Mucosa of descending colon (tissue), 3 donors: ENCODE measurements around the gene AQP6. TPM values are rescaled to one million over a fixed set of nuclear protein-coding genes. Genes with fewer than 3 reads are reported as not detected.
A peak's percentile ranks its signal among the peaks of the same experiment; 100 is the strongest.

Experiments used
- ATAC-seq: fragments of 200-7000 bp; cut with Tn5 transposase; one replicate; pipeline ENCODE4 v1.9.1; 2020; ENCODE audit warnings: mild to moderate bottlenecking, moderate library complexity
- DNase-seq, 3 donors: peaks; one replicate each; pipeline ENCODE4 v3.0.0-alpha.2; 2020
- H3K36me3 ChIP-seq: fragments of 200-600 bp; one replicate; pipeline ENCODE4 v1.8.0; 2021; ENCODE audit warnings: low read depth, mild to moderate bottlenecking
- H3K4me1 ChIP-seq: fragments of 200-600 bp; one replicate; pipeline ENCODE4 v1.8.0; 2021; ENCODE audit warnings: low read depth, mild to moderate bottlenecking
- H3K4me3 ChIP-seq: fragments of 200-600 bp; one replicate; pipeline ENCODE4 v1.8.0; 2021; ENCODE audit warnings: mild to moderate bottlenecking
- H3K9me3 ChIP-seq: fragments of 200-600 bp; one replicate; pipeline ENCODE4 v1.8.0; 2021; ENCODE audit warnings: mild to moderate bottlenecking
- intact Hi-C, 2 donors: fragments of 100-400 bp; cut with DNase I in 1 of 2; cut with micrococcal nuclease in 1 of 2; formaldehyde crosslinking; loops; one replicate each; pipeline versions ENCODE4 v1.11.0 to v1.11.1; 2022; cut with DNase I, micrococcal nuclease
- total RNA-seq, 3 donors: library from RNA; stranded (reverse); fragmentation: NEBNext Ultra II Directional in 2 of 3; extraction: Animal tissue kit (Norgen Biotek cat#: 25700) in 2 of 3; gene quantifications; one replicate each; pipeline versions ENCODE4 v1.2.1 to v1.2.4, GENCODE V29; 2021 to 2023
- TF ChIP-seq, protein P1 (sequence below): fragments of 200-600 bp; IDR thresholded peaks from one replicate; pipeline ENCODE4 v1.8.0; 2022; ENCODE audit warnings: antibody characterized with exemption, mild to moderate bottlenecking
- donor health status: DM: no; HTN: no; CAD: no; lungs with moderate emphysema.
- donor health status: DM: no; HTN: no; CAD: no.
- donor health status: DM: no; HTN: yes; CAD: no.

The AQP6 gene
- total RNA-seq, 3 donors from 2014 or later: 0.54 TPM; not detected in 2

DNA sequence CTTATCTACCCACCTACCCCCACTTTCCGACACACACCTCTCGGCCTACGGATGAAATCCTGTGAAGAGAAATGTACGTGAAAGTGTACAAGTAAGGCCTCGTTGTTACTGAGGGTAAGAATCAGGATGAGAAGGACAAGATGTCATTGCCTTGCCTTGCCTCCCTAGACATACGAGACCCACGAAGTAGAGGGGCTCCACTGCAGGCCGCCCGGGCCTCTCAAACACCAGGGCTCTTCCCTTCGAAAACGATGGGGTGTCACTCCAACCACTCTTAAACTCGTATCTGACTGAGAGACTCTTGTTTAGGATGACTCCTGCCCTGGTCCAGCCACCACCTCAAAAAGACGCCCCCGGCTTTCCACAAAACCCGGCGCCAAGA is 52.0 kb downstream of the AQP6 start:
- TF ChIP-seq, protein P1, sequence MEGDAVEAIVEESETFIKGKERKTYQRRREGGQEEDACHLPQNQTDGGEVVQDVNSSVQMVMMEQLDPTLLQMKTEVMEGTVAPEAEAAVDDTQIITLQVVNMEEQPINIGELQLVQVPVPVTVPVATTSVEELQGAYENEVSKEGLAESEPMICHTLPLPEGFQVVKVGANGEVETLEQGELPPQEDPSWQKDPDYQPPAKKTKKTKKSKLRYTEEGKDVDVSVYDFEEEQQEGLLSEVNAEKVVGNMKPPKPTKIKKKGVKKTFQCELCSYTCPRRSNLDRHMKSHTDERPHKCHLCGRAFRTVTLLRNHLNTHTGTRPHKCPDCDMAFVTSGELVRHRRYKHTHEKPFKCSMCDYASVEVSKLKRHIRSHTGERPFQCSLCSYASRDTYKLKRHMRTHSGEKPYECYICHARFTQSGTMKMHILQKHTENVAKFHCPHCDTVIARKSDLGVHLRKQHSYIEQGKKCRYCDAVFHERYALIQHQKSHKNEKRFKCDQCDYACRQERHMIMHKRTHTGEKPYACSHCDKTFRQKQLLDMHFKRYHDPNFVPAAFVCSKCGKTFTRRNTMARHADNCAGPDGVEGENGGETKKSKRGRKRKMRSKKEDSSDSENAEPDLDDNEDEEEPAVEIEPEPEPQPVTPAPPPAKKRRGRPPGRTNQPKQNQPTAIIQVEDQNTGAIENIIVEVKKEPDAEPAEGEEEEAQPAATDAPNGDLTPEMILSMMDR: no peak
- peak; percentile 27 for ATAC-seq
- H3K36me3 ChIP-seq: no peaks in the 10 kb centered on the region
- intact Hi-C loops: no loop called here
- H3K4me1 ChIP-seq: peaks cover 9% of the 10 kb centered on the region
- peak overlapping the region; percentile 38 for H3K4me3 ChIP-seq
- no peak for DNase-seq
- H3K9me3 ChIP-seq: no peaks in the 10 kb centered on the region

- intact Hi-C loops: no loop called here
- Histone ChIP-seq H3K36me3 (no peaks in the 10 kb centered on the region), H3K4me3 (peak within 1 kb of the TSS; percentile 38), H3K4me1 (peaks cover 9% of the 10 kb centered on the region), H3K9me3 (no peaks in the 10 kb centered on the region)
- ATAC-seq (peak; percentile 99), DNase-seq (peak; percentile 94 to 96 (median 96))
- TF ChIP-seq, protein P1: no peak
Measured at GRCh38 chr12:50025187-50026059, 52.7 kb downstream of the AQP6 start, which contains the start of gene RACGAP1. Gene RACGAP1 (minus strand): TSS chr12:50025494. CDS start chr12:50016715, 8,779 bp downstream.

- DNase-seq: no peak
- Histone ChIP-seq H3K4me3 (no peak overlapping the region), H3K36me3 (no peaks in the 10 kb centered on the region), H3K9me3 (no peaks in the 10 kb centered on the region), H3K4me1 (peaks cover 9% of the 10 kb centered on the region)
- intact Hi-C loops: no loop called here
- TF ChIP-seq, protein P1: no peak
- no peak for ATAC-seq
Measured at GRCh38 chr12:50026691-50027090, 53.9 kb downstream of the AQP6 start.

Other genes starting within 250 kb of the AQP6 start
- gene TMBIM6, start 231.4 kb upstream of the AQP6 start, total RNA-seq: 100 to 1,000 TPM; 614 to 954 (median 773) TPM
- gene NCKAP5L, start 144.5 kb upstream of the AQP6 start, total RNA-seq: 10 to 100 TPM in 1 of 3 donors, 1 to 10 TPM in 2; 2.5 to 17.7 (median 4.7) TPM
- 1 to 10 TPM; 3.0 to 5.0 (median 3.7) TPM for gene BCDIN3D, start 129.8 kb upstream of the AQP6 start, total RNA-seq
- 10 to 100 TPM in 1 of 3 donors, 1 to 10 TPM in 1, under 1 TPM in 1; 0.67 to 12.9 (median 2.5) TPM for gene FAIM2, start 69.0 kb upstream of the AQP6 start, total RNA-seq
- not detected for gene AQP2, start 22.2 kb upstream of the AQP6 start, total RNA-seq
- not detected for gene AQP5, start 11.1 kb upstream of the AQP6 start, total RNA-seq
- gene RACGAP1, start 52.5 kb downstream of the AQP6 start, total RNA-seq: 10 to 100 TPM; 16.0 to 45.5 (median 34.4) TPM
- gene ASIC1, start 84.6 kb downstream of the AQP6 start, total RNA-seq: 1 to 10 TPM in 2 of 3 donors, under 1 TPM in 1; 0.35 to 9.9 (median 1.7) TPM
- 10 to 100 TPM; 34.2 to 44.9 (median 38.9) TPM for gene SMARCD1, start 112.4 kb downstream of the AQP6 start, total RNA-seq
- 1 to 10 TPM; 1.7 to 4.1 (median 1.9) TPM for gene GPD1, start 131.1 kb downstream of the AQP6 start, total RNA-seq
- gene COX14, start 139.3 kb downstream of the AQP6 start, total RNA-seq: 10 to 100 TPM; 72.2 to 89.8 (median 74.9) TPM
- gene CERS5, start 194.4 kb downstream of the AQP6 start, total RNA-seq: 10 to 100 TPM; 21.0 to 26.2 (median 23.0) TPM